NCI-H1048 (cell line): ENCODE data around the gene SMARCA1.
"Not testable (repeated sequence)": the region's sequence is repeated elsewhere in the genome, so short reads cannot be mapped to it uniquely, and the experiment has no call there.

Experiments
- DNase-seq: peaks from one replicate; lab custom pipeline; 2025; lab: John Stamatoyannopoulos, UW

The SMARCA1 gene, protein sequence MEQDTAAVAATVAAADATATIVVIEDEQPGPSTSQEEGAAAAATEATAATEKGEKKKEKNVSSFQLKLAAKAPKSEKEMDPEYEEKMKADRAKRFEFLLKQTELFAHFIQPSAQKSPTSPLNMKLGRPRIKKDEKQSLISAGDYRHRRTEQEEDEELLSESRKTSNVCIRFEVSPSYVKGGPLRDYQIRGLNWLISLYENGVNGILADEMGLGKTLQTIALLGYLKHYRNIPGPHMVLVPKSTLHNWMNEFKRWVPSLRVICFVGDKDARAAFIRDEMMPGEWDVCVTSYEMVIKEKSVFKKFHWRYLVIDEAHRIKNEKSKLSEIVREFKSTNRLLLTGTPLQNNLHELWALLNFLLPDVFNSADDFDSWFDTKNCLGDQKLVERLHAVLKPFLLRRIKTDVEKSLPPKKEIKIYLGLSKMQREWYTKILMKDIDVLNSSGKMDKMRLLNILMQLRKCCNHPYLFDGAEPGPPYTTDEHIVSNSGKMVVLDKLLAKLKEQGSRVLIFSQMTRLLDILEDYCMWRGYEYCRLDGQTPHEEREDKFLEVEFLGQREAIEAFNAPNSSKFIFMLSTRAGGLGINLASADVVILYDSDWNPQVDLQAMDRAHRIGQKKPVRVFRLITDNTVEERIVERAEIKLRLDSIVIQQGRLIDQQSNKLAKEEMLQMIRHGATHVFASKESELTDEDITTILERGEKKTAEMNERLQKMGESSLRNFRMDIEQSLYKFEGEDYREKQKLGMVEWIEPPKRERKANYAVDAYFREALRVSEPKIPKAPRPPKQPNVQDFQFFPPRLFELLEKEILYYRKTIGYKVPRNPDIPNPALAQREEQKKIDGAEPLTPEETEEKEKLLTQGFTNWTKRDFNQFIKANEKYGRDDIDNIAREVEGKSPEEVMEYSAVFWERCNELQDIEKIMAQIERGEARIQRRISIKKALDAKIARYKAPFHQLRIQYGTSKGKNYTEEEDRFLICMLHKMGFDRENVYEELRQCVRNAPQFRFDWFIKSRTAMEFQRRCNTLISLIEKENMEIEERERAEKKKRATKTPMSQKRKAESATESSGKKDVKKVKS

DNA sequence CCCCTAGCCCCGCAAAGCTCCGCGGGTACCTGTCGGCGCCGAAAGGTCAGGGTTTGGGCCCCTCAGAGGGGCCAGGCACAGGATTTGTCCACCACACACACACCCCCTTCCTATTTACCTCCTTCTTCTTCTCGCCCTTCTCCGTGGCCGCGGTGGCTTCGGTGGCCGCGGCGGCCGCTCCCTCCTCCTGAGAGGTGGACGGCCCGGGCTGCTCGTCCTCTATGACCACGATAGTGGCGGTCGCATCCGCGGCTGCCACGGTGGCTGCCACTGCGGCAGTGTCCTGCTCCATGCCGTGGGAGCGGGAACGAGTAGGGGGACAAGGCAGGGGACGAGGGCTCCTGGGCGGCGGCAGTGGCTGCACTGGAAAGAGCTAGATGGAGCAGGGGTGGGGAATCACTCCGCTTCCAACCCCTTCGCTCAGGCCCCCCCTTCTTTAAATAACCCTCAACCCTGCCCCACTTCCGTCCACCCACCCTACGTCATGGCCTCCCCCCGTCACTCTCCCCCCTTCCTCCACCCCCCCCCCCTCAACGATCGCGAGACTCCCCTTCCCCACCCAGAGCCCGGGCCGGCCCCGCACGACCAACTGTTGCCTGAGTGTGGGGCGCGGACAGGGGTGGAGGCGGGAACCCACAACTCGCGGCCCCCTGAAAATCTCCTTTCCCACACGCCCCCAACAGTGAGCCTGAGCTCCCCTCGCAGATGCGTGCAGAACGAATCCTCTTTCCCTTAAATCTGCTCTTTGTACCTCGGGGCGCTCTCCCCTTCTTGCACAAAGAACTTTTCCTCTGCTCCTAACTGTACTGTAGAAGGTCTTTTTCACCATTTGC is at the start of gene SMARCA1:
TSS of gene SMARCA1 (minus strand) at position 412 of the 833 bp plus-strand sequence. CDS start at position 292, 120 bp downstream.
- no peak for DNase-seq

DNA sequence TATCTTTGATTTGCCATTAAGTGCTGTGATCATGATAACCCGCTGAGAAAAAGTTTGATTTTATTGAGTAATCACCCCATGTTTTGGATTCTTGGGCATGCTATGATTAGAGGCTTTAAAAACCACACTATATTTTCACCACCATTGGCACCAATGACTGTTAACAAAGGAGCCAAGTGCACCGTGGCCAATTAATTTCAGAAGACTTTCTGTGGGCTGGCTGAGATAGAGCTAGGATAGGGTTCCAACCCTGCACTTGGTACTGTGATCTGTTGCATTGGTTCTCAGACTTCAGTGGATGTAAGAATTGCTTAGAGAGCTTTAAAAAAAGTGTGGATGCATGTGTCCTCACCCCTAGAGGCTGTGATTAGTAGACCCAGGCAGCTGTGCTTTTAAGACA is 49.1 kb upstream of the SMARCA1 start:
- no peak for DNase-seq

DNA sequence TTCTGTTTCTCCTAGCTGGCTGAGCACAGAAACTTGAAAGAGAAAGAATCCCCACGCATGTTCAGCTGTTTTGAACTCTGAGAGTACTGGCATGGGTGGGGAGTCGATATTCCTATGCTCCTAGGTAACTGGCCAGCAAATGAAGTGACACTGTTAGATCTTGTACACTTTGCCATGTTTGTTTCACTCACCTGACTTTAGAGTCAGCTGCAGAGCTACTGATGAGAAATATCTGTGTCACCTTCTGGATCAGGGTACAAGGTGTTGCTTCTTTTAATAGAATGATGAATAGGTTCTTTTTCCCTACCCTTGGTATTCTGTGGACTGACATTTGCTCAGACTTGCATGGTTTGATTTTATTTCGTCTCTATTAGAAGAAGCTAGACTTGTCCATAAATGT is 45.1 kb upstream of the SMARCA1 start:
- DNase-seq: no peak

DNA sequence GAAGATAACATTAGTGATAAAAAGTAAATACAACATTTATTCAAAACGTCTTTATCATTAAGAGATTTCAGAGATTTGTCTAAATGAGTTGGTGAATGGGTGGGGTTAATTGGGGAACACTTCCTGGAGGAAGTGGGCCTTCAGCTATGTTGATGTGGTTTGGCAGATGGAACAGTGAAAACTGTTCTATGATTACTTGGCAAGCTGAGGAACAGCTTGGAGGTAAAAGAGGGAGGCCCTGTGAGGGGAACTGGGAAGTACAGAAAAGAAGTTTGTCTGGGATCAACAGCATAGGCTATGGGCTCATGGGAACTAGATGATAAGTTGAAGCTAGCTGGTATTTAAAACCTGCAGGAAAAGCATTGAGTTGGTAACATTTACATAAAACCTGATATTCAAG is 42.8 kb upstream of the SMARCA1 start:
- no peak for DNase-seq

DNA sequence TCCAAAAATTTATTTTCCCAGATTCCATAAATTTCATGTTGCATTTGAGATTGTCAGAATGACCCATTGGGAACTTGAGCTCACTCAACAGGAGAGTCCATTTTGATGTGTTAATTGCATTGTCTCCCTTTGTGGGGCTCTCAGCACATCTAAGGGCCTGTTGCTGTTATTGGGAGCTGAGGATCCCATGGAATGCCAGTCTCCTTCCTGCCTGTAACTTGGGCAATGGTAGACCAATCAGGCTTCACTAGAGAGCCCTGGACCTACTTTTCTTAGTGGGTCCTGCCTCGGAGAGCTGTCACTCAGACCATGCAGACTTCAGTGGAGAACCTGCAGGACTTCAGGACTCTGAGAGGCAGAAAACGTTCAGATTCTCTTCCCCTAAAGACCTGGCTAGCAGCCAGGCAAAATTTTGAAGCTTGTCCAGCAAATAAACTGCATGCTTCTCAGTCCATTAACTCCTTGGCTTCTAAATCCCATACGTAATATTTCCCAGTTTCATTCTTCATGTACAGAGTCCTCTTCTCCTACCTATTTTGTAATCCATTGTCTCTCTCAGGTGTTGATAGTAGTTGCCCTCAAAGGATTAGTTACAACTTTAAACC is 41.9 kb upstream of the SMARCA1 start:
- DNase-seq: no peak

DNA sequence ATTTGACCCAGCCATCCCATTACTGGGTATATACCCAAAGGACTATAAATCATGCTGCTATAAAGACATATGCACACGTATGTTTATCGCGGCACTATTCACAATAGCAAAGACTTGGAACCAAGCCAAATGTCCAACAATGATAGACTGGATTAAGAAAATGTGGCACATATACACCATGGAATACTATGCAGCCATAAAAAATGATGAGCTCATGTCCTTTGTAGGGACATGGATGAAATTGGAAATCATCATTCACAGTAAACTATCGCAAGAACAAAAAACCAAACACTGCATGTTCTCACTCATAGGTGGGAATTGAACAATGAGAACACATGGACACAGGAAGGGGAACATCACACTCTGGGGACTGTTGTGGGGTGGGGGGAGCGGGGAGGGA is 41.1 kb upstream of the SMARCA1 start:
- DNase-seq: not testable (repeated sequence)

DNA sequence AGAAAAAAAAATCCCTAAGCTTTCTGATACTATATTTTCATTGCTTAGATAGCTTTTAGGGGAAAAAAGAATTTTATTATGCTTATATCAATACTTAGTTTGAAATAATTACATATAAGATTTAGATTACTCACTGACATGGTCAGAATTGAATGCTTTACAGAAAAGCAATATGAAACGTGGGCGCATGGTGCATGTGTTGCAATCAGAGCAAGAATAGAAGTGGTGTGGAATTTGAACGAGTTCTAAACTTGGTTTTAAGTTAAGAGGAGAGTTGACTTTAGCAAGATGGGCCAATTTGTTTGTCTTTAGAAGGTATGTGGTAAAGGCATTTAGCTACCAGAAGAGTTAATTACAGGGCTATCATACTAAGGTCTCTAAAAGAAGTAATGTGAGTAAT is 38.2 kb upstream of the SMARCA1 start:
- DNase-seq: no peak

DNA sequence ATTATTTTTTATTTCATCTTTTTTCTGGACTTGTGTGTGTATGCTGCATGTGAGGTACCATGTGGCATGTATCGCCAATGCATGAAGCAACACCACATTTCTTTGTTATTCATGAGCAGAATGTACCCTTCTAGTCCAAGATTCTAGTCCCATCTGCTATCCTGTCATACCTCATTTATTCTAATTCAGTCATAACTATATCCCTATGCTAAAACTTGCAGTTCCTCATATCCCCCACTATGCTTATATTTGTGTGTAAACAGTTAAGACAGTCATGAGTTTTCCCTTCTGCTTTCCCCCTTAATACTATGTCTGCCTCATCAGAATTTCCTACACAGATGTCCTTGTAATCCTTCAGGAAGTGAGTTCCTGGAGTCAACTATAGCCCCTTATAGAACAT is 36.5 kb upstream of the SMARCA1 start:
- no peak for DNase-seq

DNA sequence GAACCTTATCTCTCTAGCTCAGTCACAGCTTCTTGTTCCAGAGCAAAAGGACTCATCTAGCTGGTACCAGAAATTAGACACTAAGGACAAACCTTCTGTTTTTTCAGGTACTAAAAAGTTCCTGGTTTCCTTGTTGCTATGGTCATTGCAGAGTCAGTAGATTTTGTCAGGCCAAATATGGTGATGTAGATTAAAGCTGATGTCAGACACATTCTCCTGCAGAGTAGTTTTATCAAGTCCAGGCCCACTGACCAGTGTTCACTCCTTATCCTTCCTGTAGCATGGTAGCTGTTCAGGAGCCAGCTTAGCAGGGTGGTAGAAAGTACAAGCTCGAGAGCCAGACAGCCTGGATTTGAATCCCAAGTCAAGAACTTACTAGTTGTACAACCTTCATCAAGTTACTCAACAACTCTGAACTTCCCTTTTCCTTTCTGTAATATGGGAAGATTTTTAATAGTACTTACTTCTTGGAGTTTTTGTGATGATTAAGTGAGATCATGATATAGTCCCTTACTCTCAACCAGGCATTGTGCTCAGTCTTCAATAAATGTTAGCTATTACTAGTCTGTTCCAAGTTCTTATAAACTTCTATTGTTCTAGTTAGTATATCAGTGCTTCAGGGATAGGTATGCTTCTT is 34.7 kb upstream of the SMARCA1 start:
- DNase-seq: no peak

DNA sequence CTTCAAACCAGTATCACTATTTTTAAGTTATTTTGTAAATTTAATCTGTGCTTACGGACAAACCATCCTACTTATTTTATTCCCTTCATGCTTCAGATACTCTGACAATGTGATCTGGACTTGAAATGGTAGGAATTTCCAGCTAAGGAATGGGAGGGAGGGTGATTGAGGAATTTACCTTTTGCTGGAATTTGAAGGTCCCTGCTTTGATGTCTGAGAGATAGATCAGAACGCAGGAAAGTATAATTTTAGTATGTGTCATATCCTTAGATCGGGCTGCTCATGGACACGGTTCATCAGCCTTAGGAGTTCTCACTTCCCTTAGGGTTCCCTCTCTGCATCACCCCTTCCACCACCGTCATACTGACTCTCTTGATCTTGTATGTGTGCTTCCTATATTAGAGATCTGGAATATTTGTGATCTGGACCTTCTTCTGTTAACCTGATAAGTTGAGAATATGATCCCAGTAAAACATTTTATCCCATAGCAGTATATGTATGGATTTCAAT is 33.6 kb upstream of the SMARCA1 start:
- no peak for DNase-seq

DNA sequence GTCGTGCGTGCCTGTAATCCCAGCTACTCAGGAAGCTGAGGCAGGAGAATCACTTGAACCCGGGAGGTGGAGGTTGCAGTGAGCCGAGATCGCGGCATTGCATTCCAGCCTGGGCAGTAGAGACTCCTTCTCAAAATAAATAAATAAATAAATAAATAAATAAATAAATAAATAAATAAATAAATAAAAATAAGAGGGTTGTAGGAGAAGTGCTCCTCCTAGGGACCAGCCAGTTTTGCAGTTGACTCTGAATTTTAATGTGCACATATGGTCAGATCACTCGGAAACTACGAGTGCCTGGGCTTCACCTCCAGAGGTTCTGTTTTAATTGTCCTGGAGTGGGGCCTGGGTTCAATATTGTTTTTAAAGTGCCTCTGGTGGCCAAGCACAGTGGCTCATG is 31.5 kb upstream of the SMARCA1 start:
- DNase-seq: not testable (repeated sequence)

DNA sequence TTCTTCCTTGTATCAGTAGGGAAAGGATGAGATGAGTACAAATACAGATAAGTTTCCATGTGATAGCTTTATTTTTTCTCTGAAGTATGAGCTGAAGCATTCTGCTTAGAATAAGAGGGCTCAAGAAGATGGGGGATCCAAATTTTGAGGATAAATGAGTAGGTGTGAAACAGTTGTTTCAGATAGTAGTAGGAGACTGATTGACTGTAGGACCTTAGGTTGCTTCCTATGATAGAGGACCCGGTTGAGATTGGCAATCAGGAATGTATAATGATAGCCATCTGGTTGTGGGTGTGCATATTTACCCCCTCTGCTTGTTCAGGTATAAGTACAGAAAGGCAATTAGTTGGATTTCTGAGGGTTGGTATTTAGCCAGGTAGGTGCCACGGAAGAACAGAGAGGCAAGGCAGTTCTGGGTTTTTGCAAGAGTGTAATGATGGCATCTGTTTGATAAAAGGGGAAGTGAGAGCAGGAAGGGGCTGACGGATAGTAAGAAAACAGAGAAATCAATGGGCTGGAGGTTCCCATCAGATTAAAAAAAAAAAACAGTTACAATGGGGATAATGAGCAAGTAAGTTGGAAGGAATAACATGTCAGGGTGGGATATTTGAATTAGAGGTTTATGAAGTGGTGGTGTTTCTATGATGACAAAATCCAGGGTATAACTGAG is 30.5 kb upstream of the SMARCA1 start:
- no peak for DNase-seq

DNA sequence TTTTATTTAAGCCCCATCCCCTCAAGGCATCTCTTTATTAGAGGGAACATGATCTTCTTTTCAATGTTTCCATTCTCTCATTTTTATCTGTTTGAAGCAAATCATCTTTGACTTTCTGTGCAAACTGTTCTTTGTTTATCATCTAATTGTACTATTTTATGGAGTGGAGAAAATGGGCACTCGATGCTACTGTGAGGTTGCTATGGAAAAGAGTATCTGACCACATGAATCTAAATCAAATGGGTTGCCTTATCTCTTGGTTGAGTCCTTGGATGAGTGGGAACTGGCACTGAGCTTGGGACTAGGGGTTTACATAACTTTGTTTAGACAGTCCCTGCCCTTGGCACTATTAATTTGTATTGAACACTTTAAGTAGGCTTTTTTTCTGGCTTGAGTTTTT is 25.8 kb upstream of the SMARCA1 start:
- DNase-seq: no peak

DNA sequence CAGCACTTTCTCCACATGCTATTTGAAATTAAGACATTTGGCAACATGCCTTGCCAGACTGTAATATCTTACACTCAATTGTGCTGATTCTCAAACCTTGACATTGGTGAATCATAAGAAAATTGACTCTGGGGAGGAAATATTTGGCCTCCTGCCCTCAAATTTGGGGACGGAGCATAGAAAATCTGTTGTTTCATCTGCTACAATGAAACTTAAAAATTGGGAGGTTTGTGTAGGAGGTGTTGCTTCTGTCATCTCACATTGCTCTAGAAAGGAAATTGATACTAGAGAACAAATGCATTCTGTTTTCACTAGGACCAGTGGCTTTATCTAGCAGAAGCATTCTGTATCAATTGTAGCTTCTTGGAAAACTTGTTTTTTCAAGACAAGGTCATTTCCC is 22.1 kb upstream of the SMARCA1 start:
- no peak for DNase-seq

DNA sequence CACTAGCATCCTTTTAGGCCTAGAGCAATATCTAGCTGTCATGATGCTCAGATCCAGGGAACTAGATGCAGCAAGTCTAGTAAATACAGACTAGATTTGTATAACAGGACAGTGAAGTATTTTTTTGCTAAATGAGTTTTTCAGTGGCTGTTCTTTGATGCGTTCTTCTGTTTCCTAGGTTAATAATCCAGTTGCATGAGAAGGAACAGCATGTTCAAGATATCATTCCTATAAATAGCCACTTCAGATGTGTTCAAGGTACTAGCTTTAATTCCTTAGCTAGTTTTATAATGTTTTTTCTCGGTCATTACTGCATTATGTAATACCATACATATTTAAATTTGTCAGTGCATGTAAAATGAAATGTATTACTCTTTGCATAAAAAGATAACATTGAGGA is 21.5 kb upstream of the SMARCA1 start:
- no peak for DNase-seq

DNA sequence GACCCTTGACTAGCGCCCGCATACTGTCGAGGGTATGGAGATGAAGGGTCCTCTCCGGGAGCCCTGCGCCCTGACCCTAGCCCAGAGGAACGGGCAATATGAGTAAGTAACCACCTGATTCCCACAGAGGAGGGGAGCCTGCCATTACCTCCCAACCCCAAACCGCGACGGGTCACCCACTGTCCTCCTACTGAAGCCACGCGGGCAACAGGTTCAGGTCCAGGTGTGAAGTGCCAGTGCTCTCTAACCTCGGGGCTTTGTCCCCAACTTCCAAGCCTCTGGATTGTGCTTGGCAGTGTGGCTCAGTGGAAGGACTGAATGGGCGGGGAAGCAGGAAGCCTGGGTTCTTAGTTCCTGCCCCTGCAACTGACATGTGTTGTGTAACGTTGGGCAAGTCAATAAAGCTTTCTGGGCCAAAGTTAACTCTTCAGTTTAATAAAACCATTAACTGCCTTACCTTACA is 17.5 kb upstream of the SMARCA1 start:
- no peak for DNase-seq

DNA sequence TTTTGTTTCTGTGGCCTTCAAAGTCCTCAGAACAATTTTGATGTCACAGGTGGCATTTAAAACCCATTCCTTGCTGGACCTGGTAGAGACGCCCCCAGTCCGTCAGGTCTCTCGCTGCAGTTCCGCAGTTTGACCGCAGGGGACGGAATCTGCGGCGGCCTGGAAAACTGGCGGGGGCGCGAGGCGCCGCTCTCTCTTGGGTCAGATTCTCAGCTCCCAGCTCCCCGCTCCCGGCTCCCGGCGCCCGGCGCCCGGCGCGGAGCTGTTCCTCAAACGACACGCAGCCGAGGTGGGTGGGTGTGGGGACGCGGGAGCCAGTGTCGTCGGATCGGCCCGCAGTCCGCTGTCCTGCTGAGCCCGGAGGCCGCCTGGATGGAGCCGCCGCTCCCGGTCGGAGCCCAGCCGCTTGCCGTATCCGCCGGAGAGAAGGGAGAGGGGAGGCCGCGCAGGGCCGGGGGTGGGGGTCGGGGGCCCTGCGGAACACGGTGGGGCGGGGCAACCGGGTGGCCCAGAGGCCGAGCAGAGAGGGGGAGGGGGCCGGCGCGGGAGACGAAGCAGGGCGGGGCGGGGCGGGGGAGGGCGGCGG is 16.9 kb upstream of the SMARCA1 start, which contains the start of gene OCRL:
TSS of gene OCRL (plus strand) at position 192 of the 586 bp plus-strand sequence. CDS start at position 373, 181 bp downstream.
- peak; percentile 5 for DNase-seq

DNA sequence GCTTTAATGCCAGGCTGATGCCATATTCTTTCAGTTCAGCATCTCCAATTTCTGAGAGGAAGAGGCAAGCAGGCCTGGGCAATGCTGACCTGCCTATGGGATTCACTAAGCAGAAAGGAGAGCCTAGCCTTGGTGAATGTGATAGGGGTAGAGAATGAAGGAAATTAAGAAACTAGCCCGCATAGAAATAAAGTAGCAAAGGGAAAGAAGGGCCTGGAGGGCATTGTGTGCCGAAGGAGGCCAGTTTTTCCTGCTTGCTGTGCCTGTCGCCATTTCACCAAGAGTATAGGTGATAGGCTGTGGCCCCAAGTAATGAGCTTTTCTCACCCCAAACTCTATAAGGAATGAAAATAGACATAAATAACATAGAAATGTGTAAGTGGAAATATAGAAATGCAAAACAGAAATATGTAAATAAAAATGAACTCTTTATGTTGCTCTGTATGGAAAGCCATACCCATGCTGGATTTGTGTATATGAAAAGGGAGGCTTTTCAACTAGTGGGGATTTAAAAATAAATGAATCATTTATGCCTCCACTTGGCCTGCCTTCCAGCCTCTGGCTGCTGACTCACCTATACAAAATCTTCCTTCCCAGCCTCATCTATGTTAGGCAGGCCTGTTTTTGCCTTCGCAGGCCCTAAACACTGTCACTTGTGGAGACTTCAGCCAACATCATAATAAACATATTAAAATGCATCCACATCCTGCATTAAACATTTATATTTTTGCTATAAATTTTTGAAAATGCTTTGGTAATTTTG is 11.7 kb upstream of the SMARCA1 start:
- no peak for DNase-seq

DNA sequence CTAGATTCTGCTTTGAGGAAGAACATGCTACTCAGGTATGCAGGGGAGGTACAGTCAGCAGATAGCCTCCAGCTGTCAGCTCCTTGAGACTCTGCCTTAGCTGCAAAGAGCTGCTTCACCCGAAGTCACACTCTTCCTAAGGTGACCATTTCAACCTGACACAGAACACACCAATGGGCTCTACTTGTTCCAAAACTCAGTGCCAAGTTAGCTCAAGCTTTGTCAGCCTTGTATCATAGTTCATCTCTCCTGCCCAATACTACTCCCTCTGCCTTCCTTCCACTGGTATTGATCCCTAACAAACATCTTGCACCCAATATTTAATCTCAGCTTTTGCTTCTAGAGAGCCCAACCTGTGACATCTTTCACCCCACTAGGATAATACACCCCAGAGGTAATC is 7.8 kb upstream of the SMARCA1 start:
- no peak for DNase-seq
